ENCODE measurements around the gene SCRN1.
A peak's percentile ranks its signal among the peaks of the same experiment; 100 is the strongest.

Gene SCRN1

DNA sequence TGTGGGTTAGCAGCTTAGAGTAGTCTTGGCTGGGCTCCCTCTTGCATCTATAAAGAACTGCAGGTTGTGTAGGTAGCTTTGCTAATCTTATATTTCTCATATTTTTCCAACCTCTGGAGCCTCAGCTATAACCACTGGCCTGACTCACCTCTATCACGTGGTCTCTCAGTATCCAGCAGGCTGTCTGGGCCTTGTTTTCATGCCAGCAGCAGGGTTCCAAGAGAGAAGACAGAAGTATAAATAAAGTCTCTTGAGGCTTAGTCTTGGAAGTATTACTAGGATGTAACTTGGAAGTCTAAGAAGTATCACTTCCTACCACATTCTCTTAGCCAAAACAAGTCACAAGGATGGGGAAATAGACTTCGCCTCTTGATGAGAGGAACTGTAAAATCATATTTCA lies 110.0 kb downstream of the SCRN1 start:
- H3K36me3 ChIP-seq (ENCODE audit: insufficient read depth, low read length): no peaks in the 10 kb centered on the region
- no peak overlapping the region for H2AFZ ChIP-seq (ENCODE audit: low read length, unreplicated experiment)

DNA sequence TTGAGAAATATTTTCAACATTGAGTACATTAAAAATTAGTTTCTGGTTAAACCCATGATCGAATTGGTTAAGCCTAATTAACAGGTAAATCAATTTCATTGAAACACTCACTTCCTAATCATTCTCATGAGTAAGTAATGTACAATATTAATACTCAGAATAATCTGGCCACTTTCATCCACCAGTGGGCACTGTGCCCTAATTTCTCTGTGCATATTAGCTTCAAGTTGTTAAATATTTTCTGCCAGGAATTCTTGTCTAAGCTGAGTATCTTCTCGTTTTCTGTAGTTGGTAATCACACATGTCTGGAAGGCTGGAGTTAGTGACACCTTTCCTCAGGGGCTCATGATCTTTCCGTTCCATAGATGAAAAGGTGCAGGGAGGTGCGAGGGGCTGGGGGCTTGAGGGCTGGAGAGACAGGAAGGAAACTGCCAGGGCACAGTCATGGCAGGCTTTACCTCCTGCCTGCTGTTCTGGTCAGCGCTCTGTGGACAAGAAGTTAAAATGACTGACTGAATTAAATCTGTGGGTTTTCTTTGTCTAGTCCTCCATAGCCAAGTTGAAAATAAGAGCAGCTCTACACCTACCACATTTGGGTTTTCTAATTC lies 111.4 kb downstream of the SCRN1 start:
- Histone ChIP-seq H3K36me3 (ENCODE audit: insufficient read depth, low read length) (no peaks in the 10 kb centered on the region), H3K4me3 (ENCODE audit: low read depth, low read length) (no peak overlapping the region), H3K4me1 (ENCODE audit: control insufficient read depth, insufficient read depth, low read length, unreplicated experiment) (no peaks in the 10 kb centered on the region), H3K27me3 (ENCODE audit: insufficient read depth, low read length) (no peaks in the 10 kb centered on the region), H3K79me2 (ENCODE audit: control insufficient read depth, insufficient read depth, low read length, unreplicated experiment) (no peaks in the 10 kb centered on the region), H2AFZ (ENCODE audit: low read length, unreplicated experiment) (no peak overlapping the region), H3K27ac (ENCODE audit: low read depth, low read length) (no peak overlapping the region)

More for the DNA sequence above, 110.0 kb downstream of the SCRN1 start:
- H3K4me1 ChIP-seq (ENCODE audit: control insufficient read depth, insufficient read depth, low read length, unreplicated experiment): no peaks in the 10 kb centered on the region
- no peaks in the 10 kb centered on the region for H3K79me2 ChIP-seq (ENCODE audit: control insufficient read depth, insufficient read depth, low read length, unreplicated experiment)
- H3K4me3 ChIP-seq (ENCODE audit: low read depth, low read length): no peak overlapping the region
- no peaks in the 10 kb centered on the region for H3K27me3 ChIP-seq (ENCODE audit: insufficient read depth, low read length)
- no peak overlapping the region for H3K27ac ChIP-seq (ENCODE audit: low read depth, low read length)

DNA sequence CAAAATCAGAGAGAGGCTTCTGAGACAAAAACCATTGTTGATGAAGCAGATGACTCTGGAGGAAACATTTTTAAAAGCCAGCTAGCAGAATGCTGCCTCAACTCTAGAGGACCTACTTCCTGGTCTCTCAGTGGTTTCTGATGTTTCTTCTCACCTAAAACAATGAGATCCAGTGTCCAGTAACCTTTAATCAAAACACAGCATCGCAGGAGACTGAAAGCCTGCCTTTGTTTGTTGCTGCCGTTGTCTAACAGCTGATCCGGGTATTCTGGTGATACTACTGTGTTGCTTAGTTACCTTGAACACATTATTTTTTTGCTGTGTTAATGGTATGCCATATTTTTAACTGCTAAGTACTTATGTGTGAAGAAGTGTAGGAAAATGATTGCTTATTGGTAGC lies 112.4 kb downstream of the SCRN1 start:
- Histone ChIP-seq H3K79me2 (ENCODE audit: control insufficient read depth, insufficient read depth, low read length, unreplicated experiment) (no peaks in the 10 kb centered on the region), H3K27me3 (ENCODE audit: insufficient read depth, low read length) (no peaks in the 10 kb centered on the region), H3K27ac (ENCODE audit: low read depth, low read length) (no peak overlapping the region), H2AFZ (ENCODE audit: low read length, unreplicated experiment) (no peak overlapping the region), H3K36me3 (ENCODE audit: insufficient read depth, low read length) (no peaks in the 10 kb centered on the region), H3K4me1 (ENCODE audit: control insufficient read depth, insufficient read depth, low read length, unreplicated experiment) (peaks cover 2% of the 10 kb centered on the region), H3K4me3 (ENCODE audit: low read depth, low read length) (no peak overlapping the region)

DNA sequence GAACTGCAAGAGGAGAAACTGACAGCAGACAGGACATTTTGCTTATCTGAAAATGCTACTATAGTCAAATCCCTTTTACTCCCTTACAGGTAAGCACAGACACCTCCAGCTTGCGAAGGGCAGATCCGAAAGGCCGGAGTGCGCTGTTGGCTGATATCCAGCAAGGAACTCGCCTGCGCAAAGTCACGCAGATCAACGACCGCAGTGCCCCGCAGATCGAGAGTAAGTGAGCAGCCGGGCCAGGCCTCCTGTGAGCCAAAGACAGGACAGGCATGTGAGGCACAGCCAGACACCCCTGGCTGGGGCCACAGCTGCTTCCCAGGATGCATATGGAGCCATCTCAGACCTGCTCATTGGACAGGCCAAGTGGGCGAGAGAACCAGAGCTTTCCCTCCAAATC lies 113.9 kb downstream of the SCRN1 start:
- H3K4me1 ChIP-seq (ENCODE audit: control insufficient read depth, insufficient read depth, low read length, unreplicated experiment): peaks cover 9% of the 10 kb centered on the region
- no peak overlapping the region for H3K4me3 ChIP-seq (ENCODE audit: low read depth, low read length)

DNA sequence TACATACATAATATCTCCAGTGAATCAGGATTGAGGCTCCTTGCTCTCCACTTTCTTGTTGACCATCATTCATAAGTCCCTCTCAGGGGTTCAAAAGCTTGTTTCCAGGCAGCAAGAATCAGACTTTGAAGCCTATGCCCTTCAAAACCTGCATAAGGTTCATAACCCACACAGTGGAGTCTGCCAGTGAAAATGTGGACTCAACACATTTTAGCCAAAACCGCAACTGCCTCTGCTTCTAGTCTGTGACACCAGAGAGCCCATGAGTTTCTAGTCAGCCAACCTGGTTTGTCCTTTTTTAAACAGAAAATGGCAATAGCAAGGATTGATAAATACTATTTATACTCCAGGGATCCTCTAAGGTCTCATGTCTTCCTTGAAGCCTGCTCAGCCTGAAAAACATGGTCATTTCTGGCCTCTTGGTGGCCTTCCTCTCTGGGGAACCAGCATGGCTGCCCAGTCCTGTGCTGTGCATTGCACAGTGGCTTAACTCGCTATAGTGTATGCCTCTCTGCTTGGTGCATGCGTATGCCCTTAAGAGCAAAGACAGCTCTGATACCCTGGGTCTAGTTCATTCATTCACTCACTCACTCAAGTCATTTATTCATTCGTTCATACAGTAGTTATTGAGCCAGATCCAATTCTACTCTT lies 115.8 kb downstream of the SCRN1 start:
- no peaks in the 10 kb centered on the region for H3K27me3 ChIP-seq (ENCODE audit: insufficient read depth, low read length)
- peaks cover 9% of the 10 kb centered on the region for H3K4me1 ChIP-seq (ENCODE audit: control insufficient read depth, insufficient read depth, low read length, unreplicated experiment)
- H2AFZ ChIP-seq (ENCODE audit: low read length, unreplicated experiment): no peak overlapping the region
- no peaks in the 10 kb centered on the region for H3K79me2 ChIP-seq (ENCODE audit: control insufficient read depth, insufficient read depth, low read length, unreplicated experiment)
- H3K36me3 ChIP-seq (ENCODE audit: insufficient read depth, low read length): no peaks in the 10 kb centered on the region
- no peak overlapping the region for H3K27ac ChIP-seq (ENCODE audit: low read depth, low read length)
- H3K4me3 ChIP-seq (ENCODE audit: low read depth, low read length): no peak overlapping the region

More for the DNA sequence above, 113.9 kb downstream of the SCRN1 start:
- no peaks in the 10 kb centered on the region for H3K36me3 ChIP-seq (ENCODE audit: insufficient read depth, low read length)
- H3K27me3 ChIP-seq (ENCODE audit: insufficient read depth, low read length): no peaks in the 10 kb centered on the region
- no peak overlapping the region for H3K27ac ChIP-seq (ENCODE audit: low read depth, low read length)
- H2AFZ ChIP-seq (ENCODE audit: low read length, unreplicated experiment): no peak overlapping the region
- H3K79me2 ChIP-seq (ENCODE audit: control insufficient read depth, insufficient read depth, low read length, unreplicated experiment): no peaks in the 10 kb centered on the region

- no peak overlapping the region for H3K4me3 ChIP-seq (ENCODE audit: low read depth, low read length)
- no peaks in the 10 kb centered on the region for H3K36me3 ChIP-seq (ENCODE audit: insufficient read depth, low read length)
- H3K27ac ChIP-seq (ENCODE audit: low read depth, low read length): peak overlapping the region; percentile 48
These were observed 117.7 kb downstream of the SCRN1 start for GRCh38 chr7:29871787-29872398.

More at GRCh38 chr7:29871787-29872398, 117.7 kb downstream of the SCRN1 start:
- H2AFZ ChIP-seq (ENCODE audit: low read length, unreplicated experiment): no peak overlapping the region
- H3K79me2 ChIP-seq (ENCODE audit: control insufficient read depth, insufficient read depth, low read length, unreplicated experiment): no peaks in the 10 kb centered on the region
- H3K27me3 ChIP-seq (ENCODE audit: insufficient read depth, low read length): no peaks in the 10 kb centered on the region
- H3K4me1 ChIP-seq (ENCODE audit: control insufficient read depth, insufficient read depth, low read length, unreplicated experiment): peaks cover 11% of the 10 kb centered on the region
